ENCODE data around the gene CALHM4. TPM values are rescaled to one million over a fixed set of nuclear protein-coding genes. Genes with fewer than 3 reads are reported as not detected.

The CALHM4 gene
- total and polyA plus RNA-seq, 2 of the 13 experiments (the other 11 are each of a cell fraction or from before 2014, with no cell fraction given): not detected

DNA sequence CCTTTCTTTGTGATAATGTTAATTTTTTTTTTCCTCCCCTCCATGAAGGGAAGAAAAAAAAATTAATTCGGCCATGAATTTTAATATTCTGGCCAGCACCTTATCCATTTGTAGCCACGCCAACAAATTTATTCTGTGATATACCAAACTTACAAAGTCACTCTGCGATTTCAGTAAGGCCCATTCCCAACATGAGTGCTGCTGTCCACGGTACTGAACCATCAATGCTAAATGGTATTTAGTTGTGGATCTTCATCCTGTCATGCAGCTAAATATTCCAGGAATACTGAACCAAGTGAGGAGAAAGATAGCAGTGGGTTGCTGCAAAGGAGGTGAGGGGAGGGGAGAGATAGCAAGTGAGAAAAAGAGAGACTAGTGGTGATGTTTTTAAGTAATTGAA lies 43.3 kb downstream of the CALHM4 start (continued):
- TF ChIP-seq, protein P1, sequence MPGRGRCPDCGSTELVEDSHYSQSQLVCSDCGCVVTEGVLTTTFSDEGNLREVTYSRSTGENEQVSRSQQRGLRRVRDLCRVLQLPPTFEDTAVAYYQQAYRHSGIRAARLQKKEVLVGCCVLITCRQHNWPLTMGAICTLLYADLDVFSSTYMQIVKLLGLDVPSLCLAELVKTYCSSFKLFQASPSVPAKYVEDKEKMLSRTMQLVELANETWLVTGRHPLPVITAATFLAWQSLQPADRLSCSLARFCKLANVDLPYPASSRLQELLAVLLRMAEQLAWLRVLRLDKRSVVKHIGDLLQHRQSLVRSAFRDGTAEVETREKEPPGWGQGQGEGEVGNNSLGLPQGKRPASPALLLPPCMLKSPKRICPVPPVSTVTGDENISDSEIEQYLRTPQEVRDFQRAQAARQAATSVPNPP (CRISPR knock-in tag; IDR thresholded peaks at IDR 0.05): no peak
- TF ChIP-seq, protein P2, sequence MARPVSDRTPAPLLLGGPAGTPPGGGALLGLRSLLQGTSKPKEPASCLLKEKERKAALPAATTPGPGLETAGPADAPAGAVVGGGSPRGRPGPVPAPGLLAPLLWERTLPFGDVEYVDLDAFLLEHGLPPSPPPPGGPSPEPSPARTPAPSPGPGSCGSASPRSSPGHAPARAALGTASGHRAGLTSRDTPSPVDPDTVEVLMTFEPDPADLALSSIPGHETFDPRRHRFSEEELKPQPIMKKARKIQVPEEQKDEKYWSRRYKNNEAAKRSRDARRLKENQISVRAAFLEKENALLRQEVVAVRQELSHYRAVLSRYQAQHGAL (CRISPR knock-in tag; IDR thresholded peaks at IDR 0.05; ENCODE audit: not compliant biosample characterization): no peak
- TF ChIP-seq KMT2A (CRISPR knock-in tag; IDR thresholded peaks at IDR 0.05) (no peak), KDM4B (CRISPR knock-in tag; IDR thresholded peaks at IDR 0.05) (no peak), THAP11 (CRISPR knock-in tag; IDR thresholded peaks at IDR 0.05) (no peak), ERF (CRISPR knock-in tag; IDR thresholded peaks at IDR 0.05) (peak; percentile 51; the same call in 1 of the 2 replicates)
- TF ChIP-seq, protein P3, sequence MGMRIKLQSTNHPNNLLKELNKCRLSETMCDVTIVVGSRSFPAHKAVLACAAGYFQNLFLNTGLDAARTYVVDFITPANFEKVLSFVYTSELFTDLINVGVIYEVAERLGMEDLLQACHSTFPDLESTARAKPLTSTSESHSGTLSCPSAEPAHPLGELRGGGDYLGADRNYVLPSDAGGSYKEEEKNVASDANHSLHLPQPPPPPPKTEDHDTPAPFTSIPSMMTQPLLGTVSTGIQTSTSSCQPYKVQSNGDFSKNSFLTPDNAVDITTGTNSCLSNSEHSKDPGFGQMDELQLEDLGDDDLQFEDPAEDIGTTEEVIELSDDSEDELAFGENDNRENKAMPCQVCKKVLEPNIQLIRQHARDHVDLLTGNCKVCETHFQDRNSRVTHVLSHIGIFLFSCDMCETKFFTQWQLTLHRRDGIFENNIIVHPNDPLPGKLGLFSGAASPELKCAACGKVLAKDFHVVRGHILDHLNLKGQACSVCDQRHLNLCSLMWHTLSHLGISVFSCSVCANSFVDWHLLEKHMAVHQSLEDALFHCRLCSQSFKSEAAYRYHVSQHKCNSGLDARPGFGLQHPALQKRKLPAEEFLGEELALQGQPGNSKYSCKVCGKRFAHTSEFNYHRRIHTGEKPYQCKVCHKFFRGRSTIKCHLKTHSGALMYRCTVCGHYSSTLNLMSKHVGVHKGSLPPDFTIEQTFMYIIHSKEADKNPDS (CRISPR knock-in tag; IDR thresholded peaks at IDR 0.05): no peak
- TF ChIP-seq, protein P4, sequence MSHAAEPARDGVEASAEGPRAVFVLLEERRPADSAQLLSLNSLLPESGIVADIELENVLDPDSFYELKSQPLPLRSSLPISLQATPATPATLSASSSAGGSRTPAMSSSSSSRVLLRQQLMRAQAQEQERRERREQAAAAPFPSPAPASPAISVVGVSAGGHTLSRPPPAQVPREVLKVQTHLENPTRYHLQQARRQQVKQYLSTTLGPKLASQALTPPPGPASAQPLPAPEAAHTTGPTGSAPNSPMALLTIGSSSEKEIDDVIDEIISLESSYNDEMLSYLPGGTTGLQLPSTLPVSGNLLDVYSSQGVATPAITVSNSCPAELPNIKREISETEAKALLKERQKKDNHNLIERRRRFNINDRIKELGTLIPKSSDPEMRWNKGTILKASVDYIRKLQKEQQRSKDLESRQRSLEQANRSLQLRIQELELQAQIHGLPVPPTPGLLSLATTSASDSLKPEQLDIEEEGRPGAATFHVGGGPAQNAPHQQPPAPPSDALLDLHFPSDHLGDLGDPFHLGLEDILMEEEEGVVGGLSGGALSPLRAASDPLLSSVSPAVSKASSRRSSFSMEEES (CRISPR knock-in tag; IDR thresholded peaks at IDR 0.05): peak; percentile 48; the same call in 1 of the 2 replicates
